ENCODE data around the gene PRR29.

DNA sequence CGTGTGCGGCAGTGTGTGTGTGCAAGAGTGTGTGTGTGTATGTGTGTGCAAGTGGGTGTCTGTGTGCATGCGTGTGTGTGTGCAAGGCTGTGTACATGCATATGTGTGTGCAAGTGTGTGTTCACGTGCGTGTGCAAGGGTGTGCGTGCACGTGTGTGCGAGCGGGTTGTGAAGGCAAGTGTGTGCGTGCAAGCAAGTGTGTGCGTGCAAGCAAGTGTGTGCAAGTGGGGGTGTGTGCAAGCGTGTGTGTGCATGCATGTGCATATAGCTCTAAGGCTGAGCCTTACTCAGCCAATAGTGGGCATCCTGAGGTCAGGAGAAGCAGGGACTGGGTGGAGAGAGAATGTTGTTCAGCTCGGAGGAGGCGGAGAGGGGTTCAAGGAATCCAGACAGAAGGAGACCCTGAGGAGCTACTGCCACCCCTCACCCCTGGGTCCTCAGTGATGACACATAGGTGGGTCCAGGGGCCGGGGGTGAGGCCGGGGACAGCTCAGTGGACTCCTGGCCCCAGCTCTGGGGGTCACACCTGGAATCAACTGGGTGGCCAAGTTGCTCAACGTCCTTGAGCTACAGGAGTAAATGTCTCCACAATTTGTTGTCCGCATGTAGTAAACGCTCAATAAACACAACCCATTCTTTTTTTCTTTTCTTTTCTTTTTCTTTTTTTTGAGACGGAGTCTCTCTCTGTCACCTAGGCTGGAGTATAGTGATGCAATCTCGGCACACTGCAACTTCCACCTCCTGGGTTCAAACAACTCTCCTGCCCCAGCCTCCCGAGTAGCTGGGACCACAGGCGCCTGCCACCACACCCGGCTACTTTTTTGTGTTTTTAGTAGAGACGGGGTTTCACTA lies 1.8 kb downstream of the PRR29 start:
- TF ChIP-seq POLR2A (IDR thresholded peaks at IDR 0.05) (no peak), CTCF (IDR thresholded peaks at IDR 0.05) (no peak), POLR2AphosphoS5 (IDR thresholded peaks at IDR 0.05) (no peak)

Measured in prostate gland (tissue), 2 donors.